ENCODE data around the gene IER3IP1.

IER3IP1 gene

DNA sequence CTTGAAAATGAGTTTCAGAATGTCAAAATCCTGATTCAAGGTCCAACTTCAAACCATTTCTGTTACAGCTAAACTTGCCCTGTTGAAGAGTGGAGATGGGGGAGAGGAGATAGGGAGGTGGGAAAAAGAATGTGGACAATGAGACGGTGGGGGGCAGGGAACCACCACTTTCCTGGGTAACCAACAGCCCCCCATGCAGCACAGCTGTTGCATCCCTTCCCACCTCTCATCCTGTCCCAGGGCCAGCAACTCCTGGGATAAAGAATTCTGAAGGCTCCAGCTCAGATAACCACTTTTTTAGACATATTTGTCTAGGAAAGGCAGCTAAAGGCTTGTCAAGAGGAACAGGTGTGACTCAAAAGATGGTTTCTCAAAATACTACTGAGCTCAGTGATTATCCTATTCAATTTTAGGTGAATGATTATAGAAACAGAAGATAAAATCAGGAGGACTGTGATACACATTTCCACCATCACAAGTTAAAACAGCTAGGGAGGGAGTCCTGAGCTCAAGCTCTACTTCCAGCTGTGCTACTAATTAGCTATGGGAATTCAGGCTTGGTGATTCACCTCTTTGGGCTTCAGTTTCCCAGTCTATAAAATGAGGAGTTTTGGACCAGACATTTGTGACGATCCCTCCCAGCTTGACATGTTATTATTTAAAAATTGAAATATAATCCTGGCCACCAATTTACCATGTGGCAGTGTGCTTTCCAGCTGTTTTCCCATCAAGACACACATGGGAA, 62.2 kb downstream of the IER3IP1 start:
- no peak for DNase-seq (ENCODE audit: low read depth in 2 of 2)
- H3K4me3 ChIP-seq (replicated peaks in 1 of 2; ENCODE audit: low read depth in 2 of 2, low read length in 2 of 2): no peak overlapping the region
- TF ChIP-seq CTCF (IDR thresholded peaks at IDR 0.05; ENCODE audit: low read depth, low read length): no peak

DNA sequence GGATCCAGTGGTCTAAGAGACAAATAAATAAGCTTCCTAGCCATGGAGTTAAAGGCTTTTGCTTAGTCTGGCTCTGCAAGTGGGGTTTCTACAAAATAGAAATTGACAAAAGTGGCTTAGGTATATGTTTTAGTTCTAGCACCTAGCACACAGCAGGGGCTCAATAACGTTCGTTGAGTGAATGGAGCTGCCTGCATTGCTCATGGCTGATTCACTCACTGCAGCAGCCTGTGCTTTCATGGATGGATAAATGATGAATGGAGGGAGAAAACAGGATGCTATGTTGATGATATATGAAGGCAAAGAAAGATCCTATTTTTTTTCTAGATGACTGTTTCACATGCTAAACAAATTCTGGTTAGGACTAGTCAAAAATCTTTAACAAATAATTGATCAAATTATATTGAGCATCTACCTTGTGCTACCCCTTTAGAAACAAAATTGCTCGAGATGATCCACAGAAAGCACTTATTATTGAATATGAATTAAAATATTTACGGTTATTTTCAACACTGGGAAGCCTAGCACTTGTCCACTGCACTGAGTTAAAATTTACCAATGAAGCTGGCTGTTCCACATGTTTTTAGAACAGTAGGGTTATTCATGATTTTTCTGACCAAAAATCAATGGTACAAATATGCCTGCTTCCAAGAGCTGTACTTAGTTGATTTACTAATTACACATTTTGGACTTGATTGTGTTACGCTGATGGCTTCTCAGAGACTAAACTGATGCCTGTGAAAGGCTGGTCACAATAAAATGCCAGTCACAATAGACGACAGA, 65.5 kb downstream of the IER3IP1 start:
- H3K4me3 ChIP-seq (replicated peaks in 1 of 2; ENCODE audit: low read depth in 2 of 2, low read length in 2 of 2): no peak overlapping the region
- DNase-seq (ENCODE audit: low read depth in 2 of 2): no peak
- TF ChIP-seq CTCF (IDR thresholded peaks at IDR 0.05; ENCODE audit: low read depth, low read length): no peak

- no peak overlapping the region for H3K4me3 ChIP-seq (replicated peaks in 1 of 2; ENCODE audit: low read depth in 2 of 2, low read length in 2 of 2)
- TF ChIP-seq CTCF (IDR thresholded peaks at IDR 0.05; ENCODE audit: low read depth, low read length): no peak
- DNase-seq (ENCODE audit: low read depth in 2 of 2): no peak
Observed at GRCh38 chr18:47109720-47110119, 66.4 kb downstream of the IER3IP1 start.

- TF ChIP-seq CTCF (IDR thresholded peaks at IDR 0.05; ENCODE audit: low read depth, low read length): no peak
- no peak for DNase-seq (ENCODE audit: low read depth in 2 of 2)
- H3K4me3 ChIP-seq (replicated peaks in 1 of 2; ENCODE audit: low read depth in 2 of 2, low read length in 2 of 2): no peak overlapping the region
Observed at GRCh38 chr18:47108998-47109405, 67.2 kb downstream of the IER3IP1 start.

GRCh38 chr18:47108373-47108772, 67.8 kb downstream of the IER3IP1 start:
- no peak for TF ChIP-seq CTCF (IDR thresholded peaks at IDR 0.05; ENCODE audit: low read depth, low read length)
- H3K4me3 ChIP-seq (replicated peaks in 1 of 2; ENCODE audit: low read depth in 2 of 2, low read length in 2 of 2): no peak overlapping the region
- no peak for DNase-seq (ENCODE audit: low read depth in 2 of 2)

Data from cardiac fibroblast (primary cell).